ENCODE measurements around the gene SLC66A2. TPM values are rescaled to one million over a fixed set of nuclear protein-coding genes. Genes with fewer than 3 reads are reported as not detected.

SLC66A2 gene
- polyA plus RNA-seq, 2 donors = 38.8 to 57.7 TPM

GRCh38 chr18:79947054-79947755 is 4.2 kb downstream of the SLC66A2 start:
- peaks cover 2 to 19% of the 10 kb centered on the region in 2 donors for H3K36me3 ChIP-seq (ENCODE audit: control insufficient read depth in 2 of 2, insufficient read depth in 2 of 2, low read length in 1 of 2)
- H3K27ac ChIP-seq (ENCODE audit: low read depth in 2 of 2, low read length in 1 of 2) = peak overlapping the region in 1 of 2 donors; percentile 30
- H3K4me3 ChIP-seq (ENCODE audit: low read depth in 1 of 2, low read length in 2 of 2) = no peak overlapping the region
- peaks cover 6 to 30% of the 10 kb centered on the region in 2 donors for H3K4me1 ChIP-seq (ENCODE audit: control insufficient read depth in 2 of 2, insufficient read depth in 2 of 2, low read length in 1 of 2)
- no peaks in the 10 kb centered on the region for H3K9me3 ChIP-seq (ENCODE audit: control insufficient read depth in 2 of 2, insufficient read depth in 1 of 2, low read depth in 1 of 2, low read length in 1 of 2)
- no peaks in the 10 kb centered on the region for H3K27me3 ChIP-seq (ENCODE audit: control insufficient read depth in 1 of 2, insufficient read depth in 2 of 2, low read length in 2 of 2)
- WGBS, 2 donors = 84% methylated on average over 14 of the region's 14 CpGs

GRCh38 chr18:79945118-79946042 is 6.1 kb downstream of the SLC66A2 start:
- 78 to 85% methylated on average over 17 of the region's 17 CpGs for WGBS, 2 donors
- H3K27me3 ChIP-seq (ENCODE audit: control insufficient read depth in 1 of 2, insufficient read depth in 2 of 2, low read length in 2 of 2) = no peaks in the 10 kb centered on the region
- no peak overlapping the region for H3K4me3 ChIP-seq (ENCODE audit: low read depth in 1 of 2, low read length in 2 of 2)
- H3K36me3 ChIP-seq (ENCODE audit: control insufficient read depth in 2 of 2, insufficient read depth in 2 of 2, low read length in 1 of 2) = peaks cover 2 to 28% of the 10 kb centered on the region in 2 donors
- no peaks in the 10 kb centered on the region for H3K9me3 ChIP-seq (ENCODE audit: control insufficient read depth in 2 of 2, insufficient read depth in 1 of 2, low read depth in 1 of 2, low read length in 1 of 2)
- peak overlapping the region in 1 of 2 donors; percentile 0 for H3K27ac ChIP-seq (ENCODE audit: low read depth in 2 of 2, low read length in 1 of 2)
- peaks cover 6 to 39% of the 10 kb centered on the region in 2 donors for H3K4me1 ChIP-seq (ENCODE audit: control insufficient read depth in 2 of 2, insufficient read depth in 2 of 2, low read length in 1 of 2)

GRCh38 chr18:79944746-79945117 is 6.7 kb downstream of the SLC66A2 start:
- no peak overlapping the region for H3K4me3 ChIP-seq (ENCODE audit: low read depth in 1 of 2, low read length in 2 of 2)
- H3K9me3 ChIP-seq (ENCODE audit: control insufficient read depth in 2 of 2, insufficient read depth in 1 of 2, low read depth in 1 of 2, low read length in 1 of 2) = no peaks in the 10 kb centered on the region
- H3K4me1 ChIP-seq (ENCODE audit: control insufficient read depth in 2 of 2, insufficient read depth in 2 of 2, low read length in 1 of 2) = peaks cover 6 to 41% of the 10 kb centered on the region in 2 donors
- H3K36me3 ChIP-seq (ENCODE audit: control insufficient read depth in 2 of 2, insufficient read depth in 2 of 2, low read length in 1 of 2) = peaks cover 2 to 28% of the 10 kb centered on the region in 2 donors
- H3K27ac ChIP-seq (ENCODE audit: low read depth in 2 of 2, low read length in 1 of 2) = no peak overlapping the region
- WGBS, 2 donors = 69 to 86% methylated on average over 3 of the region's 3 CpGs
- H3K27me3 ChIP-seq (ENCODE audit: control insufficient read depth in 1 of 2, insufficient read depth in 2 of 2, low read length in 2 of 2) = no peaks in the 10 kb centered on the region

GRCh38 chr18:79944126-79944731 is 7.2 kb downstream of the SLC66A2 start:
- H3K4me3 ChIP-seq (ENCODE audit: low read depth in 1 of 2, low read length in 2 of 2) = no peak overlapping the region
- no peak overlapping the region for H3K27ac ChIP-seq (ENCODE audit: low read depth in 2 of 2, low read length in 1 of 2)
- peaks cover 2 to 28% of the 10 kb centered on the region in 2 donors for H3K36me3 ChIP-seq (ENCODE audit: control insufficient read depth in 2 of 2, insufficient read depth in 2 of 2, low read length in 1 of 2)
- H3K9me3 ChIP-seq (ENCODE audit: control insufficient read depth in 2 of 2, insufficient read depth in 1 of 2, low read depth in 1 of 2, low read length in 1 of 2) = no peaks in the 10 kb centered on the region
- no peaks in the 10 kb centered on the region for H3K27me3 ChIP-seq (ENCODE audit: control insufficient read depth in 1 of 2, insufficient read depth in 2 of 2, low read length in 2 of 2)
- H3K4me1 ChIP-seq (ENCODE audit: control insufficient read depth in 2 of 2, insufficient read depth in 2 of 2, low read length in 1 of 2) = peaks cover 6 to 41% of the 10 kb centered on the region in 2 donors
- WGBS, 2 donors = 54 to 59% methylated on average over 11 of the region's 11 CpGs

GRCh38 chr18:79943608-79944125 is 7.8 kb downstream of the SLC66A2 start:
- Histone ChIP-seq H3K36me3 (ENCODE audit: control insufficient read depth in 2 of 2, insufficient read depth in 2 of 2, low read length in 1 of 2) (peaks cover 2 to 28% of the 10 kb centered on the region in 2 donors), H3K4me3 (ENCODE audit: low read depth in 1 of 2, low read length in 2 of 2) (no peak overlapping the region), H3K27me3 (ENCODE audit: control insufficient read depth in 1 of 2, insufficient read depth in 2 of 2, low read length in 2 of 2) (no peaks in the 10 kb centered on the region), H3K27ac (ENCODE audit: low read depth in 2 of 2, low read length in 1 of 2) (no peak overlapping the region), H3K4me1 (ENCODE audit: control insufficient read depth in 2 of 2, insufficient read depth in 2 of 2, low read length in 1 of 2) (peaks cover 6 to 38% of the 10 kb centered on the region in 2 donors), H3K9me3 (ENCODE audit: control insufficient read depth in 2 of 2, insufficient read depth in 1 of 2, low read depth in 1 of 2, low read length in 1 of 2) (no peaks in the 10 kb centered on the region)
- WGBS, 2 donors = 76 to 95% methylated on average over 19 to 20 of the region's 20 CpGs

- Histone ChIP-seq H3K27me3 (ENCODE audit: control insufficient read depth in 1 of 2, insufficient read depth in 2 of 2, low read length in 2 of 2) (no peaks in the 10 kb centered on the region), H3K4me1 (ENCODE audit: control insufficient read depth in 2 of 2, insufficient read depth in 2 of 2, low read length in 1 of 2) (peaks cover 6 to 38% of the 10 kb centered on the region in 2 donors), H3K4me3 (ENCODE audit: low read depth in 1 of 2, low read length in 2 of 2) (no peak overlapping the region), H3K9me3 (ENCODE audit: control insufficient read depth in 2 of 2, insufficient read depth in 1 of 2, low read depth in 1 of 2, low read length in 1 of 2) (no peaks in the 10 kb centered on the region), H3K36me3 (ENCODE audit: control insufficient read depth in 2 of 2, insufficient read depth in 2 of 2, low read length in 1 of 2) (peaks cover 2 to 28% of the 10 kb centered on the region in 2 donors), H3K27ac (ENCODE audit: low read depth in 2 of 2, low read length in 1 of 2) (no peak overlapping the region)
- WGBS, 2 donors = 73 to 77% methylated on average over 31 of the region's 31 CpGs
Observed at GRCh38 chr18:79942786-79943607, 8.5 kb downstream of the SLC66A2 start.

GRCh38 chr18:79942211-79942610 is 9.2 kb downstream of the SLC66A2 start:
- H3K27ac ChIP-seq (ENCODE audit: low read depth in 2 of 2, low read length in 1 of 2) = no peak overlapping the region
- no peak overlapping the region for H3K4me3 ChIP-seq (ENCODE audit: low read depth in 1 of 2, low read length in 2 of 2)
- 81 to 85% methylated on average over 7 of the region's 7 CpGs for WGBS, 2 donors
- H3K27me3 ChIP-seq (ENCODE audit: control insufficient read depth in 1 of 2, insufficient read depth in 2 of 2, low read length in 2 of 2) = no peaks in the 10 kb centered on the region
- peaks cover 6 to 38% of the 10 kb centered on the region in 2 donors for H3K4me1 ChIP-seq (ENCODE audit: control insufficient read depth in 2 of 2, insufficient read depth in 2 of 2, low read length in 1 of 2)
- peaks cover 2 to 33% of the 10 kb centered on the region in 2 donors for H3K36me3 ChIP-seq (ENCODE audit: control insufficient read depth in 2 of 2, insufficient read depth in 2 of 2, low read length in 1 of 2)
- H3K9me3 ChIP-seq (ENCODE audit: control insufficient read depth in 2 of 2, insufficient read depth in 1 of 2, low read depth in 1 of 2, low read length in 1 of 2) = no peaks in the 10 kb centered on the region

- Histone ChIP-seq H3K9me3 (ENCODE audit: control insufficient read depth in 2 of 2, insufficient read depth in 1 of 2, low read depth in 1 of 2, low read length in 1 of 2) (no peaks in the 10 kb centered on the region), H3K27ac (ENCODE audit: low read depth in 2 of 2, low read length in 1 of 2) (no peak overlapping the region), H3K27me3 (ENCODE audit: control insufficient read depth in 1 of 2, insufficient read depth in 2 of 2, low read length in 2 of 2) (no peaks in the 10 kb centered on the region), H3K4me1 (ENCODE audit: control insufficient read depth in 2 of 2, insufficient read depth in 2 of 2, low read length in 1 of 2) (peaks cover 6 to 38% of the 10 kb centered on the region in 2 donors), H3K4me3 (ENCODE audit: low read depth in 1 of 2, low read length in 2 of 2) (no peak overlapping the region), H3K36me3 (ENCODE audit: control insufficient read depth in 2 of 2, insufficient read depth in 2 of 2, low read length in 1 of 2) (peaks cover 2 to 39% of the 10 kb centered on the region in 2 donors)
- WGBS, 2 donors = 81 to 85% methylated on average over 16 of the region's 16 CpGs
Observed at GRCh38 chr18:79941473-79942119, 9.9 kb downstream of the SLC66A2 start.
